Endothelial cell of umbilical vein (primary cell): ENCODE measurements around the gene DACT2. TPM values are rescaled to one million over a fixed set of nuclear protein-coding genes. Genes with fewer than 3 reads are reported as not detected.

Source experiments
- BruUV-seq: library from RNA; stranded (reverse); fragments of 400-500 nt; replicated peaks from 2 replicates; lab custom pipeline; 2021; lab: Mats Ljungman, UMichigan
- CTCF ChIA-PET: fragments of 300-600, 350-600 bp; sonication (Branson Sonifier 250); formaldehyde crosslinking; loops from one replicate; lab custom pipeline; 2021; ENCODE audit warnings: antibody characterized with exemption, inconsistent platforms; lab: Charles Lee
- POLR2A ChIA-PET: fragments of 300-600, 350-600 bp; sonication (Branson Sonifier 250); formaldehyde crosslinking; loops from one replicate; lab custom pipeline; 2021; ENCODE audit warnings: antibody characterized with exemption, inconsistent platforms; lab: Charles Lee
- DNase-seq: peaks from one replicate; pipeline ENCODE4 v3.0.0-alpha.2; 2011; ENCODE audit warnings: low read depth, low spot score
- FAIRE-seq: peaks from 2 replicates; lab custom pipeline; 2011; peaks lifted over from hg19 to GRCh38; lab: Jason Lieb, UNC
- H2AFZ ChIP-seq: 2 replicates; pipeline ENCODE4 v1.6.0; 2012; ENCODE audit warnings: low read depth, low read length, control low read depth, inconsistent platforms
- H3K27ac ChIP-seq: 2 replicates; pipeline ENCODE4 v1.5.1; 2011; ENCODE audit warnings: low read depth, mild to moderate bottlenecking, control low read depth, low read length, moderate library complexity; ENCODE audit not compliant: insufficient read depth
- H3K27me3 ChIP-seq, 2 experiments: 2 replicates each; pipeline versions ENCODE4 v1.6.0 to v1.6.1; 2011; ENCODE audit warnings: low read length in 2 of 2, mixed read lengths in 1 of 2; ENCODE audit not compliant: control insufficient read depth in 2 of 2, insufficient read depth in 2 of 2
- H3K36me3 ChIP-seq, 2 experiments: 2 replicates in 1 of 2; 3 replicates in 1 of 2; pipeline ENCODE4 v1.5.1; 2011; ENCODE audit warnings: low read length in 2 of 2, mild to moderate bottlenecking in 1 of 2, moderate library complexity in 1 of 2; ENCODE audit not compliant: control insufficient read depth in 2 of 2, insufficient read depth in 2 of 2; ENCODE audit errors: extremely low read depth in 1 of 2
- H3K4me1 ChIP-seq: 3 replicates; pipeline ENCODE4 v1.5.1; 2011; ENCODE audit warnings: mild to moderate bottlenecking, low read length; ENCODE audit not compliant: control insufficient read depth, insufficient read depth; ENCODE audit errors: extremely low read depth
- H3K4me2 ChIP-seq: 2 replicates; pipeline ENCODE4 v1.6.1; 2011; ENCODE audit warnings: low read length, control low read depth, mixed read lengths; ENCODE audit not compliant: insufficient read depth
- H3K4me3 ChIP-seq, 3 experiments: fragments of 200-600 bp in 1 of 3; sonication (generic), shearing (Covaris generic) in 1 of 3; replicated peaks in 1 of 3; 2 replicates each; pipeline ENCODE4 v1.5.1; 2011 to 2016; ENCODE audit warnings: control low read depth in 3 of 3, low read length in 3 of 3, mild to moderate bottlenecking in 2 of 3, inconsistent platforms in 1 of 3, low read depth in 1 of 3, moderate library complexity in 1 of 3; ENCODE audit not compliant: insufficient read depth in 1 of 3
- H3K79me2 ChIP-seq: 2 replicates; pipeline ENCODE4 v1.6.0; 2012; ENCODE audit warnings: low read length, inconsistent platforms; ENCODE audit not compliant: control insufficient read depth, insufficient read depth
- H3K9ac ChIP-seq: replicated peaks from 2 replicates; pipeline ENCODE3; 2011; ENCODE audit warnings: low read length, control low read depth; ENCODE audit not compliant: insufficient read depth; ENCODE audit errors: extremely low read depth
- H3K9me1 ChIP-seq: replicated peaks from 3 replicates; pipeline ENCODE4 v1.6.0; 2011; ENCODE audit warnings: mild to moderate bottlenecking, low read length; ENCODE audit not compliant: control insufficient read depth, insufficient read depth; ENCODE audit errors: extremely low read depth
- H3K9me3 ChIP-seq: replicated peaks from 2 replicates; pipeline ENCODE4 v1.5.1; 2012; ENCODE audit warnings: low read length, inconsistent platforms; ENCODE audit not compliant: control insufficient read depth, insufficient read depth
- H4K20me1 ChIP-seq: replicated peaks from 2 replicates; pipeline ENCODE3; 2011; ENCODE audit warnings: mild to moderate bottlenecking, low read length; ENCODE audit not compliant: control insufficient read depth, insufficient read depth; ENCODE audit errors: extremely low read depth
- EZH2 ChIP-seq: IDR thresholded peaks from 2 replicates; pipeline ENCODE4 v1.6.1; 2012; ENCODE audit warnings: borderline replicate concordance, low read depth, mild to moderate bottlenecking, moderate library complexity, low read length, inconsistent platforms; ENCODE audit not compliant: severe bottlenecking
- FOS ChIP-seq: IDR thresholded peaks from 2 replicates; pipeline ENCODE4 v1.6.1; 2011; ENCODE audit warnings: mild to moderate bottlenecking, low read length, moderate library complexity, borderline replicate concordance; ENCODE audit not compliant: insufficient read depth
- GATA2 ChIP-seq: IDR thresholded peaks from 2 replicates; pipeline ENCODE4 v1.7.0; 2011; ENCODE audit warnings: low read depth, mild to moderate bottlenecking, moderate library complexity, mixed read lengths, low read length; ENCODE audit not compliant: insufficient read length, insufficient read depth
- JUN ChIP-seq: IDR thresholded peaks from 2 replicates; pipeline ENCODE4 v1.6.1; 2011; ENCODE audit warnings: borderline replicate concordance, low read depth; ENCODE audit not compliant: insufficient read length, insufficient read depth
- MYC ChIP-seq: IDR thresholded peaks from one replicate; pipeline ENCODE4 v1.6.1; 2011; ENCODE audit warnings: mild to moderate bottlenecking, low read depth, low read length
- POLR2A ChIP-seq: IDR thresholded peaks from 2 replicates; pipeline ENCODE4 v1.6.1; 2012; ENCODE audit warnings: low read depth, mild to moderate bottlenecking, control low read depth, low read length
- POLR2AphosphoS5 ChIP-seq: IDR thresholded peaks from 2 replicates; pipeline ENCODE4 v1.6.1; 2012; ENCODE audit warnings: low read depth, mild to moderate bottlenecking, control low read depth, low read length, moderate library complexity; ENCODE audit not compliant: insufficient read depth
- dilution Hi-C: fragments of 300-500 bp; cut with MboI; formaldehyde crosslinking; loops from one replicate; pipeline ENCODE4 v1.15.0; 2019; ENCODE audit warnings: low sequenced_read_pairs; ENCODE audit not compliant: extremely low pct_ligation_motif_present
- intact Hi-C: fragments of 100-400 bp; cut with micrococcal nuclease; formaldehyde crosslinking; loops from one replicate; pipeline ENCODE4 v1.10.0; 2022
- polyA plus RNA-seq, 4 experiments: library from polyadenylated mRNA; depleted of rRNA in 3 of 4; stranded (reverse) in 3 of 4; unstranded in 1 of 4; fragments of >200 nt; gene quantifications; 2 replicates each; pipeline versions ENCODE4 v1.2.1 to v1.2.3, GENCODE V29; 2011 to 2012; ENCODE audit warnings: missing spikeins in 1 of 4
- total RNA-seq: library from RNA; stranded (reverse); gene quantifications from 2 replicates; pipeline ENCODE4 v1.2.3, GENCODE V29; 2021
- TF ChIP-seq, protein P1 (sequence below): IDR thresholded peaks from 2 replicates; pipeline ENCODE4 v1.6.1; 2011; ENCODE audit not compliant: insufficient read depth, insufficient read length
- TF ChIP-seq, protein P2 (sequence below), 2 donors: IDR thresholded peaks; 1 replicate in 1 of 2; 2 replicates in 1 of 2; pipeline ENCODE4 v1.5.1; 2011; ENCODE audit warnings: low read length in 2 of 2, mild to moderate bottlenecking in 2 of 2, moderate library complexity in 2 of 2, control low read depth in 1 of 2, inconsistent platforms in 1 of 2, low read depth in 1 of 2; ENCODE audit not compliant: insufficient read depth in 1 of 2; ENCODE audit errors: extremely low read depth in 1 of 2

Gene DACT2
- total and polyA plus RNA-seq, 2 donors (not counting 3 experiments of a cell fraction or from before 2014, with no cell fraction given), result not detected

DNA sequence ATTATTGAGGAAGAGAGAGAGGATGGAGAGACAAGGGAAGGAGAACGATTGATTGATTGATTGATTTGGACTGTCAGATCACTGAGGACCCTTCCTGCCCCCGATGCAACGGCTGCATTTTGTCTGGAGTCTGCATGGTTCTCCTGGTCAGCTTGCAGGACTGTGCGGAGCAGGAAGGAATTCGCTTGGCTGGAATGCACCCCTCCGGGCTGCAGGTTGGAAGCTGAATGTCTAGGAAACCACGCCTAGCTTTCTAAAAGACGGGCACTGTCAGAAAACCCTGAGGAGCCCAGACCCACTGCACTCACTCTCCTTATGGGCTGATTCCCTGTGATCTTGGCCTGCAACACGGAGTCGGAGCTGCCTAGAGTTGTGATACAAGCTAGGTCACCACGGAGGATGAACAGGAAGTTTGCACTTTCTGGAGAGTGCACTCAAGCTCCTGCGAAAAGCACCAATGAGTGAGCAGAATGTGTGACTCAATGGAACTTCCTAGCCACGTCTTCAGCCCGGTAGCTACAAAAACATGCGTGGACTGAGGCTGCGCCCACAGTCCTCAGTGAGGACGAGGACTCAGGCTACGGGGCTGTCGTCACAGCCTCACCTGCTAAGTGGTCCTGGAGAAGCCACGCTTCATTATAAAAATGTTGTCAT lies 14.4 kb downstream of the DACT2 start:
- intact Hi-C loops (no loop called here), dilution Hi-C loops (no loop called here)
- Histone ChIP-seq H2AFZ (no peak overlapping the region), H3K9me1 (no peaks in the 10 kb centered on the region), H3K9me3 (no peaks in the 10 kb centered on the region), H3K4me1 (no peaks in the 10 kb centered on the region), H3K27me3 (no peaks in the 10 kb centered on the region), H4K20me1 (no peaks in the 10 kb centered on the region), H3K79me2 (no peaks in the 10 kb centered on the region), H3K9ac (no peak overlapping the region), H3K4me2 (no peak overlapping the region), H3K4me3 (no peak overlapping the region), H3K27ac (no peak overlapping the region), H3K36me3 (no peaks in the 10 kb centered on the region)
- no peak for DNase-seq
- CTCF ChIA-PET, result no interaction called here
- TF ChIP-seq, protein P1, sequence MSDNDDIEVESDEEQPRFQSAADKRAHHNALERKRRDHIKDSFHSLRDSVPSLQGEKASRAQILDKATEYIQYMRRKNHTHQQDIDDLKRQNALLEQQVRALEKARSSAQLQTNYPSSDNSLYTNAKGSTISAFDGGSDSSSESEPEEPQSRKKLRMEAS, result no peak
- no peak for TF ChIP-seq MYC
- TF ChIP-seq JUN, result no peak
- TF ChIP-seq GATA2, result no peak
- no peak for TF ChIP-seq EZH2
- no peak for TF ChIP-seq POLR2AphosphoS5
- TF ChIP-seq POLR2A, result no peak
- TF ChIP-seq FOS, result no peak
- TF ChIP-seq, protein P2, sequence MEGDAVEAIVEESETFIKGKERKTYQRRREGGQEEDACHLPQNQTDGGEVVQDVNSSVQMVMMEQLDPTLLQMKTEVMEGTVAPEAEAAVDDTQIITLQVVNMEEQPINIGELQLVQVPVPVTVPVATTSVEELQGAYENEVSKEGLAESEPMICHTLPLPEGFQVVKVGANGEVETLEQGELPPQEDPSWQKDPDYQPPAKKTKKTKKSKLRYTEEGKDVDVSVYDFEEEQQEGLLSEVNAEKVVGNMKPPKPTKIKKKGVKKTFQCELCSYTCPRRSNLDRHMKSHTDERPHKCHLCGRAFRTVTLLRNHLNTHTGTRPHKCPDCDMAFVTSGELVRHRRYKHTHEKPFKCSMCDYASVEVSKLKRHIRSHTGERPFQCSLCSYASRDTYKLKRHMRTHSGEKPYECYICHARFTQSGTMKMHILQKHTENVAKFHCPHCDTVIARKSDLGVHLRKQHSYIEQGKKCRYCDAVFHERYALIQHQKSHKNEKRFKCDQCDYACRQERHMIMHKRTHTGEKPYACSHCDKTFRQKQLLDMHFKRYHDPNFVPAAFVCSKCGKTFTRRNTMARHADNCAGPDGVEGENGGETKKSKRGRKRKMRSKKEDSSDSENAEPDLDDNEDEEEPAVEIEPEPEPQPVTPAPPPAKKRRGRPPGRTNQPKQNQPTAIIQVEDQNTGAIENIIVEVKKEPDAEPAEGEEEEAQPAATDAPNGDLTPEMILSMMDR (IDR thresholded peaks at IDR 0.05; ENCODE audit: extremely low read depth in 1 of 2, insufficient read depth in 1 of 2, low read depth in 1 of 2, low read length in 2 of 2), result no peak
- POLR2A ChIA-PET, result no interaction called here
- FAIRE-seq, result no peak
- BruUV-seq, result no TSS peak
